Stimulated activated CD4-positive, alpha-beta T cell treated with anti-CD3 and anti-CD28 coated beads, TNF-alpha, amount 100 ng/mL, for 24 hours (primary cell): ENCODE measurements around the gene CCDC88C.
A peak's percentile ranks its signal among the peaks of the same experiment; 100 is the strongest.
"Not testable (repeated sequence)": the region's sequence is repeated elsewhere in the genome, so short reads cannot be mapped to it uniquely, and the experiment has no call there.

Source experiments
- DNase-seq, 3 experiments: peaks; one replicate each; pipeline ENCODE4 v3.0.0-alpha.2; 2020; ENCODE audit warnings: low read depth in 3 of 3

The CCDC88C gene

DNA sequence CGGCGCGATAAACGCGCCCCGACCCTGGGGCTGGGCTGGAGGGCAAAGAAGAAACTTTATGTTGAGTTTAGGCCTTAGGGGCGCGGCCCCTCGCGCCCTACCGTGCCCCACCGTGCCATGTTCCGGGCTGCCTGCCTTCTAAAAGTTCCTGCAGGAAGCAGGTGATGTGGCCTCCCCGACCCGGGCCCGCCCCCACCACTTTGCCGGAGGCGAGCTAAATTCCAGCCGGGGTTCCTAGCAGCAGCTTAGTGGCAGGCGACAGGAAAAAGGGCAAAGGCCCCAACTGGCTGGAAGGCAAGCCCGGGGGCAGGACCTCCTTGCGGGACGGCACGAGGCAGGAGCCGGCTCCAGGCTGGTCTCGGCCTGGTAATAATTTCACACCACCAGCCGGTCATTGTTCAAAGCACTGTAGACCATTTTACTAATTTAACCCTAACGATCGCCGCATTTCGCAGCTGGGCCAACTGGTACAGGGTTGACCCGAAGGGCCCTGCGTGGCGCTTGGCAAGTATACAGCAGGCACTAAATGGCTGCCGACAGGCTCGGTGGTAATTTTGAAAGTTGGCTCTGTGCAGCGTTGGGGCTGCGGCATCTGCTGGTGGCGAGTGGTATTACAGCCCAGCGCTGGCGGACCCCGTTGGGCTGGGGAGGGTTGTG, 895 bp upstream of the CCDC88C start:
- DNase-seq: peak; percentile 62 to 84 (median 63)

DNA sequence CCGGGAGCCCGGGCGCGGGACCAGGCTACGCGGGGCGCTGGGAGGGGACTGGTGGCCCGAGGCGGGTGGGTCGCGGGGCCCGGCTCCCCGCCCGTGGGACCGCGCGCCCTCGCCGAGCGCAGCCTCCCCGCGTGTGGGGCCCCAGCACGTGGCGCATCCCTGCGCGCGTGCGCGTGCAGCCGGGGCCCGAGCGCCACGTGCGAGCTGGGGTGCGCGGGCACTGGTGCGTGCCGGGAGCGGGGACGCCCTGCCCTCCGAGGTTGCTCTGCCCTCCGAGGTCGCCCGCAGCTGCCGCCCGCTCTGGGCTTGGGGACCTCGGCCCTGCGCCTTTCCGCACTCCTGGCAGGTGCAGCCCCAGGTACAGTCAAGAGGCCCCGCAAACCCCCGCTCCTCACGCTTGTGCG, 365 bp upstream of the CCDC88C start:
- peak in 2 of 3 experiments; percentile 24 to 57 for DNase-seq

DNA sequence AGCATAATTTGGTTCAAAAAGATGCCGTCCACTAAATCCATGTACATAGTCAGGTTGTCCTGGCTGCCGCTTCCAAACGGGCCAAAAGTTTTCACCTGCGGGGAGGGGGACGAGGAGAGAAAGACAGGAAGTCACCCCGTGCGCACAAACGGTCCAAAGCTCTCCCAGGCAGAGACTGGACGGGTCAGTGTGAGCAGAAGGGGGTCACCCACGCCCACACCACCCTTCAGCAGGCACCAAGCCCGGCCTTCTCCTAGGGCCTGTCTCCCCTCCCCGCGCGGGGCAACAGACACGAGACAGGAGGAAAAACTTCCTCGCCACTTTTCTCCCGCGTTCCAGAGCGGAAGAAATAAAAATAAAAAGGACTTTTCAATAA, 888 bp downstream of the CCDC88C start:
- DNase-seq: no peak

DNA sequence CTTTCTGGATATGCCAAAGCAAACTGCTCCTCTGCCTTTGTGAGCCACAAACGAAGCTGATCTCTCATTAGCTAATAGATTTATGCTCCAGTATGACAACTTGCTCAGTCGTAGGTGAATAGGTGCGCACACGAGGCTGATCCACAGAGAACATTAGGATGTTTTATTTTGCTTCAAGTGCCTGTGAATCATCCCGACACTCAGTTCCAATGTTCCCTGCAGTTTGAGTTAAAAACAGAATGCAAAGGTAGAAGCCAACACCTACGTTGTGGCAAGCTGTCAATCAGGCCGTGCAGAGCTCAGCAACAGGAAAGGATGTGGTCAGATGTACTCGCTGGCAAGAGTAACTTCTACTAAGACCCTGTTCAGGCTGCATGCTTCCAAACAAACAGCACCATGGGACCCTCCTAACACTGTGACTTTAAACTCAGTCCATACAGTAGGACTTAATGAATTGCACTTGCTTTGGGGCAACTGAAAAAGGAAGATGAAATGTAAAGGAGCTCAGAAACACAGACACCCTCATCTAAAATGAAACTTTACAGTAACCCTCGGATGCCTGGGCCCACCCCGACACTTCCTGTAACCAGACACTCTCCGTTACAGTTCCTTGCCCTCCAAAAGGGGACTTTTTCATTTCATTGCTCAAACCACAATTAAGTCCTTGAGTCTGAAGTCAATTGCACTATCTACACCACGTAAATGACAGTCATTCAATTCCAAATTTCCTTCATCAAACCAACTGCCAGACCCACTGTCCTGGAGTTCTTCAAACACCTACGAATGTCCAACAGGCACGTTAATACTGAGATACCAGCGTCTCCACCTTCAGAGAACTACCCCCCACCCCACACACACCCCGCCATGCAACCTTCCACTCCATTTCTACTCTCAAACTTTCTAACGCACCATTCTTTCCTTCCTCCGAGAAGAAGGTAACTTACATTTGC, 1.6 kb downstream of the CCDC88C start:
- peak in 2 of 3 experiments; percentile 42 to 66 for DNase-seq

GRCh38 chr14:91414475-91414833, 3.2 kb downstream of the CCDC88C start:
- no peak for DNase-seq

- no peak for DNase-seq
Measured at GRCh38 chr14:91413547-91414474, 3.8 kb downstream of the CCDC88C start.

- DNase-seq: no peak
Measured at GRCh38 chr14:91412939-91413338, 4.7 kb downstream of the CCDC88C start.

DNA sequence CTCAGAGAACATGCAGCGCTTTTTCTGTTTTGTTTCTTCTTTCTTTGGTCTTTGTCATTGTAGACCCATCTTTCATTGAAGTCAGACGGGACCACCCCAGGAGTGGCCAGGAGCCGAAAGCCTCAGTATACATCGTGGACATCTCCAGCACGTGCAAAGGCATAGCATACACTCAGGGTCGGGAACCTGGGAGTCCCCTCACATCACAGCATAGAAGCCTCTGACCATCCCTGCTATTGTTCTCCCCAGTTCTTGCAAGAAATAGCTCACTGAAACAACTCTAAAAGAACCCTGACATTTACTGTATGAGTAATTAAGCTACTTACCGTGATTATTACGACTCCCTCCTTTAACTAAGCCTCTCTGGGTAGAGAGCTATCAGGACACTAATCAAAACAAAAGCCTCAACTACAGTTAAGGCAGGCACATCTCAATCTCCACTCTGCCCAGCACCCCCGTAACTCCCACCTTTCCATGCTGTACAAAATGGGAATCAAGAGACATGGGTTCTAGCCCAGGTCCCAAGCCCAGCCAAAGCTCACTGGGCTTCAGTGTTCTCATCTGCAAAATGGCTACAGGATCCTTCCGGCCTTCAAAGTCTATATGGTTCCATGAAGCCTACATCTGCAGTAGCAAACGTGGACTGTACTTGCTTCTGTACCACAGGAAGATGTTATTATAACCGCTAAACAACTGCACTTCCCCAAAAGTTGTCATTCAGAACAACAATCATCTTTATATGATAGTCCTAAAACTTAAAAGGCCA, 6.7 kb downstream of the CCDC88C start:
- DNase-seq: no peak

DNA sequence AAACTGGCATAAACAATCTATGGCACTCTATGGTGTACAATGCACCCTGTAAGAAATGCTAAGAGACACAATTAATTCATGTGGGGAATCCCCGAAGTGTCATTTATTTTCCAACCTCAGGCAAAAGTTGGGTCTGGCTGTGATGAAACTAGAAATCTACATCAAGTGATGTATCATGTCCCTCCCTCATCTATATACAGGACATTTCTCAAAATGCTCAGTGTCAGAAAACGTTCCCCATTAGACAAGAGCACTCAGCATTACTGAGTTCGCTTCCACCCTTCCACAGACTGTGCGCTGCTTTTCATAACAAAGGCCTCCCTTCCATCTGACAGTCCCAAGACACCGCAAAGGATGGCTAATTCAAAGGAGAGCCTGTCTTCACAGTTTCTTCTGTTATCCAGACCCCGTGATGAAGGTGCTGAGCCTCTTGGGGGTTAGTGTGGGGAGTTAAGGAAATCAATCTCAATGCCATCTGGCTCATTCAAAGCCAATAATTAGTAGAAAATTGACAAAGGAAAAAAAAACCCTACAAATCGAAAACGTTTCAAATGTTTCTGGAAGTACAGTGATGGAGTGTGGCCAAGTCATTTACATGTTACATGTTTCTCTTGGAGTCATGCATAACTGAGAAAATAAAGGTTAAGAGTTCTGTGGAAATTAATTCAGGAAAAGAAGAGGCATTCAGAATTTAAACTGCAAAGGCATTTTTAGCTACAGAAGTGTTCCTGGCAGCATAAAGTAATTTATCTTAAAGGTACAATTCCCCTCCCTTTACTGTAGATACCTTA, 7.5 kb downstream of the CCDC88C start:
- peak in 1 of 3 experiments; percentile 35 for DNase-seq

GRCh38 chr14:91409240-91409639, 8.4 kb downstream of the CCDC88C start:
- not testable (repeated sequence) for DNase-seq

DNA sequence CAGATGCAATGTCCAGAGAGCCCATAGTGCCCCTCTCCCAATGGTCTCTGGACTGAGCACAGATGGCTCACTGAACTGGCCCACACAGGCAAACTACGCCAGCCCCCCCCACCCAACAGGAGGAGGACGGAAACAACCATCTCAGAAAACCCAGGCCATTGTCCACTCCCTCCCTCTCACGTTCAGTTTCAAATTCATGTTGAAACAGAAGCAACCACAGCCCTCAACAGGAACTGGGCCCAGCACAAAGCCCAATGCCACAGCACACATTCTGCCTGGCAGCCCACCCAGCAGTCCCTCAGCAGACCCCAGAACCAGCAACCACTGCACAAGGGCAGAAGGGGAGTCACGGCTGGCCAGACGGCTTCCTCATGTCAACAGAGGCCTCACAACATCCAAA, 10.6 kb downstream of the CCDC88C start:
- DNase-seq: no peak

DNA sequence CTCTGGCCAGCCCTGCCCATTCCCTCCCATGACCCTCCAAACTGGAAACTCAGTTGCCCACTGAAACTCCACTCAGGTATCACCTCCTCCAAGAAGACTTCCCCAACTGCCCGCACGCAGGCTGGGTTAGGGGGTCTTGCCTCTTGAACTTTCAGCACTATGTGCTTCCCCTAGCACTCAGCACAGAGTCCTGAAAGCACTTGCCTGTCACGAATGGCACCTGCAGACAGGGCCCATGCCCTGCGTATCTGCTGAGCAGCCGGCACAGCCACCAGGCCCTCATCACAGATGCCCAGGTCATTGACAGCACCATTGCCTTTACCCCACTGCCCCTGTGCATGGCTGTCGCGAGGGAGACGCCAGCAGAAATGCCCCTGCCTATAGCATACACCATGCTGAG, 11.2 kb downstream of the CCDC88C start:
- no peak for DNase-seq

GRCh38 chr14:91405724-91406435, 11.7 kb downstream of the CCDC88C start:
- no peak for DNase-seq

GRCh38 chr14:91405241-91405721, 12.3 kb downstream of the CCDC88C start:
- DNase-seq: peak in 2 of 3 experiments; percentile 40 to 62

- no peak for DNase-seq
Measured at GRCh38 chr14:91402771-91403600, 14.6 kb downstream of the CCDC88C start.

DNA sequence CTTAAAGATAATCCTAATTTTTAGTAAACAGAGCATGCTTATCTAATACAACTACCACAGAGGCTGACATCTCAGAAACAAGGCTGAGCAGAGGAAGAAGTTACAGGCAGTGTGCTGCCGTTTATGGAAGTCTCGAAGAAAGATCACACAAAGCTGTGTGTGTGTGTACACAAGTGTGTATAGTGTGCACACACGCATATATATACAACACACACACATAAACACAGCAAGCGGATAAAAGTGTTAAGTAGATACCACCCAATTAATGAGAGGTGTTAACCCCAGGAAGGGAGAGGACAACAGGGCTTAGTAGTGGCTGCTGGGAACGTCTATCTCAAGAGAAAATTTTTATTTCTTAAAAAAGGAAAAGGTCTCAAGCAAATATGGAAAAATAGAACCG, 15.3 kb downstream of the CCDC88C start:
- DNase-seq: no peak

GRCh38 chr14:91401751-91402150, 15.9 kb downstream of the CCDC88C start:
- DNase-seq: no peak

DNA sequence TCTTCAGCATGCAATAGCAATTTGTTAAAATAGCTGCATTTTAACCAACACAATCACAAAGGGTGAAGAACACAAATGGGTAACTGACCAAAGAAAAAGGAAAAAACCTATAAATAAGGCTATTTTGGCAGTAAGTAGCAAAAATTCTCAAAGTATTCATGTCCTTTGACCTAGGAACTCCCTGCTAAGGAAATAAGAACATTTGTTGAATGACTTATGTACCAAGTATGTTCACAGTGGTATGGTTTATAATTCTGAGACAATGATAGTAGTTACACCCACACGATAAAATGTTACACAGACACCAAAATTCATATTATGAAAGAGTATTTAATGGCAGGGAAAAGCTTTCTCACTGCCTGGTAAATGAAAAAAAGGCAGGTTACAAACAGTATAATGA, 16.9 kb downstream of the CCDC88C start:
- DNase-seq: no peak
